ENCODE data around the gene SLC1A5.

SLC1A5 gene

DNA sequence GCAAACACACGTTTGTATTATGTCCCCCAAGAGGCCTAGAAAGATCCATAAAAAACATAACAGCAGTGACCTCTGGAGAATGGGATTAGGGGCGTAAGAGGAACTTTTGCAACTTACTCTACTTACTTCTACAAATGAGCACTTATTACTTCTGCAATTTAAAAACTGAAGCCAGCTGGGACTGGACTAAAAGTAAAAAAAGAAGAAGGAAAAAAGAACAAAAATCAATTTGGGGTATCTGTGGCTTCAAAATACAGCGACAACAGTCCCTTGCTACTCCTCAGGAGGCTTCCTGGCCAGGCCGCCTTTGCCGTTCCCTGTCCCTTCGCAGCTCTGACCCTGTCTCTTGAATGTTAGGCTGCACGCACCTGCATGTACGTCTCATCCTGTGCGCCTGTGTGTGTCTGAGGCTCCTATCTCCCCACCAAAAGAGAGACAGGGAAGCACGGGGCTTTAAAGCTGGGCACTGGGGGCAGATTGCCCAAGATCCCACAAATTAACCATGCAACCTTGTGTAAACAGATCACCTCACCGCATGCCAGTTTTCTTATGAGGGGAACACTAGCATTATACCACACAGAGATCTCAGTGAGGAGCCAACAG, 54.6 kb downstream of the SLC1A5 start:
- H3K4me1 ChIP-seq (ENCODE audit: control insufficient read depth in 1 of 2, insufficient read depth in 1 of 2, low read depth in 1 of 2, low read length in 1 of 2): peaks cover 58 to 59% of the 10 kb centered on the region in 2 experiments
- peak overlapping the region; percentile 97 for H3K27ac ChIP-seq
- H3K36me3 ChIP-seq: peaks cover 62% of the 10 kb centered on the region
- TF ChIP-seq, protein P1, sequence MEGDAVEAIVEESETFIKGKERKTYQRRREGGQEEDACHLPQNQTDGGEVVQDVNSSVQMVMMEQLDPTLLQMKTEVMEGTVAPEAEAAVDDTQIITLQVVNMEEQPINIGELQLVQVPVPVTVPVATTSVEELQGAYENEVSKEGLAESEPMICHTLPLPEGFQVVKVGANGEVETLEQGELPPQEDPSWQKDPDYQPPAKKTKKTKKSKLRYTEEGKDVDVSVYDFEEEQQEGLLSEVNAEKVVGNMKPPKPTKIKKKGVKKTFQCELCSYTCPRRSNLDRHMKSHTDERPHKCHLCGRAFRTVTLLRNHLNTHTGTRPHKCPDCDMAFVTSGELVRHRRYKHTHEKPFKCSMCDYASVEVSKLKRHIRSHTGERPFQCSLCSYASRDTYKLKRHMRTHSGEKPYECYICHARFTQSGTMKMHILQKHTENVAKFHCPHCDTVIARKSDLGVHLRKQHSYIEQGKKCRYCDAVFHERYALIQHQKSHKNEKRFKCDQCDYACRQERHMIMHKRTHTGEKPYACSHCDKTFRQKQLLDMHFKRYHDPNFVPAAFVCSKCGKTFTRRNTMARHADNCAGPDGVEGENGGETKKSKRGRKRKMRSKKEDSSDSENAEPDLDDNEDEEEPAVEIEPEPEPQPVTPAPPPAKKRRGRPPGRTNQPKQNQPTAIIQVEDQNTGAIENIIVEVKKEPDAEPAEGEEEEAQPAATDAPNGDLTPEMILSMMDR (IDR thresholded peaks at IDR 0.05): no peak
- H3K9me3 ChIP-seq: no peaks in the 10 kb centered on the region
- peak overlapping the region; percentile 36 to 69 for H3K4me3 ChIP-seq (ENCODE audit: low read depth in 1 of 2, low read length in 1 of 2)
- H3K27me3 ChIP-seq: no peaks in the 10 kb centered on the region

DNA sequence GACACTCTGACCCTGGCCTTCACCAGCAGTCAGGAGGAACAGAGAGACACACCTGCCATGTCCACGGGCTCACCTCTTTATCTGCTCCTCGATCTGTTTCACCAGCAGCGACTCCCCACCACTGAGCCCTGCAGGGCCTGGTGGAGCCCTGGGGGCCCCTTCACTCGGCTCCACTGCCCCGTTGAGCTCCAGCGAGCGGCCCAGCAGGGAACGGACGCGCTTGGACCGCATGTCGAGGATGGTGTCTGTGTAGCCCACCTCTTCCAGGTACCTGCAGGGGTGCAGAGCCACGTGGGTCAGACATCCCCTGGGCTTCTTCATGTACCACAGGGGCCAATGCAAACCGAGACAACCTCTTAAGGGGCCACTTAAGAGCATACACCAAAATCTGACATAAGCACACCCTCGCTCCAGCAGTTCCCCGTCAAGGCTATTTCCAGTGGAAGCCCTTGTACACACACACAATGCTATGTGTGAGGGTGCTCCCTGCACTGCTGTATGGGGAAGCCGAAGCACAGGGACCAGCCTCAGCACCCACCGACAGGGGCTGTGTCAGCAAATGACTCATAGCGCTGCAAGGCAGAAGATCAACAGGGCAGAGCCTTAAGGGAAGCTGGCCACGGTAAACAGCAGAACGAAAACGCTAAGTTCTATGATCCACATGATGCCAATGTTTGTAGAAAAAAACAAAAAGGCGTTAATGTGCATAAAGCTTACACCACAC, 55.3 kb downstream of the SLC1A5 start:
- Histone ChIP-seq H3K36me3 (peaks cover 62% of the 10 kb centered on the region), H3K9me3 (no peaks in the 10 kb centered on the region), H3K4me1 (ENCODE audit: control insufficient read depth in 1 of 2, insufficient read depth in 1 of 2, low read depth in 1 of 2, low read length in 1 of 2) (peaks cover 62 to 64% of the 10 kb centered on the region in 2 experiments), H3K27me3 (no peaks in the 10 kb centered on the region), H3K4me3 (ENCODE audit: low read depth in 1 of 2, low read length in 1 of 2) (peak overlapping the region; percentile 36 to 69), H3K27ac (peak overlapping the region; percentile 97)
- TF ChIP-seq, protein P1 (IDR thresholded peaks at IDR 0.05): peak; percentile 54

DNA sequence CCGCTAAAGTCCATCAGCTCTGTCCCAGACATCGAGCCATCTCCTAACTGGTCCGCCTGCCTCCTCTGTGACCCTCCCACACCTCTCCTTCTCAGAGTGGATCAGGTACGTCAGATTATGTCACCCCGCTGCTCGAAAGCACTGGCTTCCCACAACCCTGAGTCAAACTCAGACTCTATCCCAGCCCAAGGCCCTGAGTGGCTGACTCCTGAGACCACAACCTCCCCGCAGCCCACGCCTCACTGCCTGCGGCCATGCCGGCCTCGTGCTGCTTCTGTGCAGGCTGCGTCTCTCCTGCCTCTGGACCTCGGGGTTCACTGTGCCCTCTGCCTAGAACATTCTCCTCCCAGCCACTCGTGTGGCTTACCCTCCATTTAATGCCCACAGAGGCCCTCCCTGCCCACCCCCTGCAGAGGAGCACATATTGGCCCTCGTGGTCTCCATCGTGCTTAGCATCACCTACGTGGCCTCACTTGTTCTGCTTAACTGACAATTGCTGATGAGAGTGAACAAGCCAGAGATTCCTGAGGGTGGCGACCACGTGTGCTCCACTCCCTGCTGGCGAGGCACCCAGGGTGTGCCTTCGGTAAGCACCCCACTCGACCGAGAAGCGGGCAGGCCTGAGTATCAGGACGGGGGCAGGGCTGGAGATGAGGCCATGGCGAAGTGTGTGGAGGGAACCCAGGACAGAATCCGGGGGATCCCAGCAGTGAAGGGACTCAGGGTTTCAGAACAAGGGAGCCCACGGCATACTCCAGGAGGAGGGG, 56.0 kb downstream of the SLC1A5 start:
- Histone ChIP-seq H3K27ac (peak overlapping the region; percentile 97), H3K27me3 (no peaks in the 10 kb centered on the region), H3K4me1 (ENCODE audit: control insufficient read depth in 1 of 2, insufficient read depth in 1 of 2, low read depth in 1 of 2, low read length in 1 of 2) (peaks cover 62 to 64% of the 10 kb centered on the region in 2 experiments), H3K9me3 (no peaks in the 10 kb centered on the region), H3K4me3 (ENCODE audit: low read depth in 1 of 2, low read length in 1 of 2) (peak overlapping the region; percentile 68 to 69), H3K36me3 (peaks cover 62% of the 10 kb centered on the region)
- TF ChIP-seq, protein P1 (IDR thresholded peaks at IDR 0.05): no peak

DNA sequence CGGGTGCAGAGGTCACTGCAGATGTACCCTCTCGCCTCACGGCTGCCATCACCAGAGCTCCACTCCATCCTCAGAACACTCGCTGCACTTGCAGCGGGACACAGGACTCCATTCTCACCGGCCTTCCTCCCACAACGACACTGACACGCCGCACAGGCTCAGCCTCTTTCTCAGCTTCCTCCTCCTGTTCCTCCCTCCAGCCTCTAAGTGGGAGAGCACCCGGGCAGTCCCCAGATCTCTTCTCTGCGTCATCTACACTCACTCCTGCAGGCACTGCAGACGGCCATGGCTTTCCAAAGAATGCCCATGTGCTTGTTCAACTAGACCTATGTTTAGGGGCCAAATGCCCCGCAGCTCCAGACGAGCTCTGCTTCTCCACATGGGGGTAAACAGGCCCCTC, 56.8 kb downstream of the SLC1A5 start:
- Histone ChIP-seq H3K27ac (peak overlapping the region; percentile 97), H3K9me3 (no peaks in the 10 kb centered on the region)

DNA sequence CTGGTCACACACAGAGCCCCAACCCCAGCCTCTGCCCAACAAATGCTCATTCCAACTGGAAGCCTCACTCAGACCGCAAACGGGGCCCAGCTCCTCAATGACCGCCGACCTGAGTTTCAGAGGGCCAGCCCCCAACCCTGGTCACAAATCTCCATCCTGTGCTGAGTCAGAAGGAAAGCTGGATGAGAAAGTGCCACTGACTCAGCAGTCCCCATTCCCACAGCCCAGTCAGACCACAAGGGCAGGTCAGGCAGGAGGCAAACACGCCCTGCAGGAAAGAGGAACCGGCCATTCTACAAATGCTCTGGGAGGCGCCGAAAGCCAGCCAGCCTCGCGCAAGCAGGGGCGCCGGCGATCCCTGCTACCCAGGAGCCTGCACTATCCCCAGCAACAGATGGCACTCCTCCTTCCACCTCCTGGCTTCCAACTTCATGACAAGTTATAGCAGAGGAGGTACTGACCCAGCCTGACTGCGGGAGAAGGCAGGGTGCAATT, 57.3 kb downstream of the SLC1A5 start:
- peaks cover 64% of the 10 kb centered on the region for H3K36me3 ChIP-seq
- H3K27ac ChIP-seq: peak overlapping the region; percentile 97
- H3K4me3 ChIP-seq (ENCODE audit: low read depth in 1 of 2, low read length in 1 of 2): peak overlapping the region; percentile 68 to 69
- no peaks in the 10 kb centered on the region for H3K27me3 ChIP-seq
- TF ChIP-seq, protein P1 (IDR thresholded peaks at IDR 0.05): peak; percentile 18
- peaks cover 57 to 64% of the 10 kb centered on the region in 2 experiments for H3K4me1 ChIP-seq (ENCODE audit: control insufficient read depth in 1 of 2, insufficient read depth in 1 of 2, low read depth in 1 of 2, low read length in 1 of 2)
- no peaks in the 10 kb centered on the region for H3K9me3 ChIP-seq

More for the DNA sequence above, 56.8 kb downstream of the SLC1A5 start:
- H3K36me3 ChIP-seq: peaks cover 62% of the 10 kb centered on the region
- H3K4me3 ChIP-seq (ENCODE audit: low read depth in 1 of 2, low read length in 1 of 2): peak overlapping the region; percentile 68 to 69
- H3K4me1 ChIP-seq (ENCODE audit: control insufficient read depth in 1 of 2, insufficient read depth in 1 of 2, low read depth in 1 of 2, low read length in 1 of 2): peaks cover 57 to 64% of the 10 kb centered on the region in 2 experiments
- TF ChIP-seq, protein P1 (IDR thresholded peaks at IDR 0.05): no peak
- H3K27me3 ChIP-seq: no peaks in the 10 kb centered on the region

Measured in neutrophil (primary cell).